GM23338 (cell line): ENCODE data around the gene ZNF700. TPM values are rescaled to one million over a fixed set of nuclear protein-coding genes. Genes with fewer than 3 reads are reported as not detected.

Experiments
- CREB1 ChIP-seq: fragments of 250-450 bp; sonication (Bioruptor Pico); IDR thresholded peaks from 2 replicates; pipeline ENCODE4 v1.5.0; 2020; ENCODE audit warnings: low read depth, mild to moderate bottlenecking, moderate library complexity
- CTCF ChIP-seq, 2 experiments: fragments of 200-600 bp in 1 of 2; sonication (generic) in 1 of 2; conservative IDR thresholded peaks; 2 replicates each; pipeline versions ENCODE4 v1.5.1 to v1.6.1; 2016 to 2017; ENCODE audit warnings: antibody characterized with exemption in 2 of 2, low read depth in 2 of 2, mild to moderate bottlenecking in 2 of 2, moderate library complexity in 1 of 2
- EZH2 ChIP-seq: fragments of 200-600 bp; sonication (generic); IDR thresholded peaks from one replicate; pipeline ENCODE4 v1.8.0; 2017; ENCODE audit warnings: antibody characterized with exemption, mild to moderate bottlenecking, low read depth; ENCODE audit not compliant: unreplicated experiment
- JUNB ChIP-seq: IDR thresholded peaks from one replicate; pipeline ENCODE4 v1.6.1; 2016; ENCODE audit warnings: antibody characterized with exemption; ENCODE audit not compliant: unreplicated experiment
- NANOG ChIP-seq: IDR thresholded peaks from 2 replicates; pipeline ENCODE4 v1.6.1; 2016; ENCODE audit warnings: antibody characterized with exemption, borderline replicate concordance
- POLR2AphosphoS5 ChIP-seq: IDR thresholded peaks from 2 replicates; pipeline ENCODE4 v1.6.1; 2016; ENCODE audit warnings: antibody characterized with exemption, low read depth
- ZNF114 ChIP-seq: fragments of 250-450 bp; sonication (Bioruptor Pico); IDR thresholded peaks from 2 replicates; pipeline ENCODE4 v1.5.0; 2020; ENCODE audit warnings: mild to moderate bottlenecking, moderate library complexity
- ZNF331 ChIP-seq: fragments of 250-450 bp; sonication (Bioruptor Pico); IDR thresholded peaks from 2 replicates; pipeline ENCODE4 v1.5.0; 2020; ENCODE audit warnings: low read depth, mild to moderate bottlenecking, moderate library complexity
- ZNF462 ChIP-seq: fragments of 250-450 bp; sonication (Bioruptor Pico); IDR thresholded peaks from 2 replicates; pipeline ENCODE4 v1.5.0; 2020; ENCODE audit warnings: mild to moderate bottlenecking, moderate library complexity
- polyA plus RNA-seq: library from polyadenylated mRNA; unstranded; fragments of >200 nt; fragmentation: Nextera tagmentation; extraction: Ambion mirVana; gene quantifications from 2 replicates; pipeline ENCODE4 v1.2.1, GENCODE V29; 2016
- total RNA-seq: library from RNA; depleted of rRNA; stranded (reverse); fragments of >200 nt; shearing (Covaris generic); gene quantifications from 2 replicates; pipeline ENCODE4 v1.2.3, GENCODE V29; 2014
- TF ChIP-seq, protein P1 (sequence below): IDR thresholded peaks from 2 replicates; pipeline ENCODE4 v1.6.1; 2016; ENCODE audit warnings: antibody characterized with exemption

Gene ZNF700
- total and polyA plus RNA-seq, 2 experiments from 2014 or later = 6.0 to 13.6 TPM

DNA sequence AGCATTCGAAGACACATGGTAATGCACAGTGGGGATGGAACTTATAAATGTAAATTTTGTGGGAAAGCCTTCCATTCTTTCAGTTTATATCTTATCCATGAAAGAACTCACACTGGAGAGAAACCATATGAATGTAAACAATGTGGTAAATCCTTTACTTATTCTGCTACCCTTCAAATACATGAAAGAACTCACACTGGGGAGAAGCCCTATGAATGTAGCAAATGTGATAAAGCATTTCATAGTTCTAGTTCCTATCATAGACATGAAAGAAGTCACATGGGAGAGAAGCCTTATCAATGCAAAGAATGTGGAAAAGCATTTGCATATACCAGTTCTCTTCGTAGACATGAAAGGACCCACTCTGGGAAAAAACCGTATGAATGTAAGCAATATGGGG, 23.7 kb downstream of the ZNF700 start (continued):
- TF ChIP-seq ZNF462 (CRISPR knock-in tag) (no peak), CREB1 (CRISPR knock-in tag) (no peak), EZH2 (no peak), JUNB (no peak), ZNF114 (CRISPR knock-in tag) (no peak), ZNF331 (CRISPR knock-in tag) (no peak), POLR2AphosphoS5 (no peak), NANOG (no peak), CTCF (conservative IDR thresholded peaks at IDR 0.05; ENCODE audit: low read depth in 2 of 2) (no peak)
- TF ChIP-seq, protein P1, sequence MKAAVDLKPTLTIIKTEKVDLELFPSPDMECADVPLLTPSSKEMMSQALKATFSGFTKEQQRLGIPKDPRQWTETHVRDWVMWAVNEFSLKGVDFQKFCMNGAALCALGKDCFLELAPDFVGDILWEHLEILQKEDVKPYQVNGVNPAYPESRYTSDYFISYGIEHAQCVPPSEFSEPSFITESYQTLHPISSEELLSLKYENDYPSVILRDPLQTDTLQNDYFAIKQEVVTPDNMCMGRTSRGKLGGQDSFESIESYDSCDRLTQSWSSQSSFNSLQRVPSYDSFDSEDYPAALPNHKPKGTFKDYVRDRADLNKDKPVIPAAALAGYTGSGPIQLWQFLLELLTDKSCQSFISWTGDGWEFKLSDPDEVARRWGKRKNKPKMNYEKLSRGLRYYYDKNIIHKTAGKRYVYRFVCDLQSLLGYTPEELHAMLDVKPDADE = no peak
